Uterus (tissue), 2 donors: Measurements from ENCODE around the gene CRABP2.

ENCODE experiments used
- CTCF ChIP-seq, 4 experiments: fragments of 200-600 bp in 2 of 4; fragments of 450-650 bp in 2 of 4; sonication (generic) in 2 of 4; IDR thresholded peaks; one replicate each; pipeline ENCODE4 v1.5.1; 2016 to 2019; ENCODE audit warnings: antibody characterized with exemption in 4 of 4, mild to moderate bottlenecking in 2 of 4, moderate library complexity in 1 of 4
- POLR2A ChIP-seq, 2 donors: fragments of 450-650 bp; IDR thresholded peaks; one replicate each; pipeline ENCODE4 v1.6.1; 2016; ENCODE audit warnings: antibody characterized with exemption in 2 of 2, mild to moderate bottlenecking in 1 of 2, moderate library complexity in 1 of 2

GRCh38 chr1:156721535-156721934 is 16.2 kb upstream of the CRABP2 start:
- no peak for TF ChIP-seq CTCF (IDR thresholded peaks at IDR 0.05)
- no peak for TF ChIP-seq POLR2A (IDR thresholded peaks at IDR 0.05)
